K562 (cell line): ENCODE data around the gene SLC11A1. TPM values are rescaled to one million over a fixed set of nuclear protein-coding genes. Genes with fewer than 3 reads are reported as not detected.

Experiments used
- ATF1 ChIP-seq, 2 experiments: fragments of 450-650 bp in 1 of 2; IDR thresholded peaks; 2 replicates each; pipeline ENCODE4 v1.6.1; 2016; ENCODE audit warnings: missing compliant biosample characterization in 1 of 2, missing genetic modification characterization in 1 of 2
- BRF1 ChIP-seq: IDR thresholded peaks from 3 replicates; pipeline ENCODE4 v1.6.1; 2011; ENCODE audit warnings: borderline replicate concordance, mild to moderate bottlenecking; ENCODE audit not compliant: insufficient read length; ENCODE audit errors: extremely low read depth
- ID3 ChIP-seq, 2 experiments: fragments of 250-450 bp in 1 of 2; fragments of 450-650 bp in 1 of 2; sonication (Bioruptor Pico) in 1 of 2; IDR thresholded peaks; 2 replicates each; pipeline versions ENCODE4 v1.6.1 to v1.8.0; 2016 to 2021; ENCODE audit warnings: mild to moderate bottlenecking in 2 of 2, moderate library complexity in 2 of 2, missing compliant biosample characterization in 1 of 2, missing genetic modification characterization in 1 of 2
- LCOR ChIP-seq: sonication (generic); formaldehyde crosslinking; IDR thresholded peaks from 2 replicates; pipeline ENCODE4 v1.8.0; 2022; ENCODE audit warnings: mild to moderate bottlenecking, missing genetic modification reagents
- MEF2D ChIP-seq: conservative IDR thresholded peaks from 2 replicates; pipeline ENCODE4 v1.6.1; 2016; ENCODE audit warnings: low read depth, missing genetic modification characterization, missing compliant biosample characterization
- NR1H2 ChIP-seq: sonication (generic); formaldehyde crosslinking; IDR thresholded peaks from 2 replicates; pipeline ENCODE4 v1.4.0; 2020; ENCODE audit warnings: mild to moderate bottlenecking, missing genetic modification reagents
- PCBP1 ChIP-seq: fragments of 200-400 bp; formaldehyde crosslinking; IDR thresholded peaks from 2 replicates; pipeline ENCODE4 v1.6.1; 2018; ENCODE audit warnings: mild to moderate bottlenecking, low read depth, low read length; ENCODE audit not compliant: poor library complexity, severe bottlenecking
- PML ChIP-seq: IDR thresholded peaks from 2 replicates; pipeline ENCODE4 v1.6.1; 2012; ENCODE audit warnings: low read length, inconsistent platforms
- POU5F1 ChIP-seq: fragments of 150-350 bp; IDR thresholded peaks from 2 replicates; pipeline ENCODE4 v1.6.1; 2014; ENCODE audit warnings: borderline replicate concordance, low read length, low read depth, mild to moderate bottlenecking; ENCODE audit not compliant: partially characterized antibody
- RBM15 ChIP-seq: fragments of 200-400 bp; formaldehyde crosslinking; IDR thresholded peaks from 2 replicates; pipeline ENCODE4 v1.6.1; 2018; ENCODE audit warnings: mild to moderate bottlenecking, low read length, moderate library complexity; ENCODE audit not compliant: insufficient read depth
- RBM22 ChIP-seq: fragments of 200-400 bp; formaldehyde crosslinking; IDR thresholded peaks from 2 replicates; pipeline ENCODE4 v1.6.1; 2018; ENCODE audit warnings: low read length, low read depth; ENCODE audit not compliant: poor library complexity, severe bottlenecking
- SAP30 ChIP-seq: fragments of 200-600 bp; sonication (generic); IDR thresholded peaks from 2 replicates; pipeline ENCODE4 v1.6.1; 2012; ENCODE audit warnings: borderline replicate concordance, low read depth, mild to moderate bottlenecking, moderate library complexity, low read length, control low read depth, inconsistent platforms; ENCODE audit not compliant: insufficient read depth, poor library complexity, severe bottlenecking
- SREBF1 ChIP-seq: fragments of 150-350 bp; IDR thresholded peaks from 2 replicates; pipeline ENCODE4 v1.6.1; 2014; ENCODE audit warnings: antibody characterized with exemption, low read depth, low read length, borderline replicate concordance
- TEAD4 ChIP-seq, 2 experiments: sonication (generic) in 1 of 2; formaldehyde crosslinking in 1 of 2; IDR thresholded peaks; 2 replicates each; pipeline versions ENCODE4 v1.6.1 to v1.8.0; 2012 to 2022; ENCODE audit warnings: borderline replicate concordance in 1 of 2, inconsistent platforms in 1 of 2, low read length in 1 of 2, mild to moderate bottlenecking in 1 of 2, missing genetic modification reagents in 1 of 2
- TFE3 ChIP-seq: fragments of 450-650 bp; formaldehyde crosslinking; IDR thresholded peaks from 2 replicates; pipeline ENCODE4 v1.4.0; 2020; ENCODE audit warnings: mild to moderate bottlenecking, mixed read lengths
- TRIM25 ChIP-seq: fragments of 450-650 bp; IDR thresholded peaks from 2 replicates; pipeline ENCODE4 v1.7.0; 2016; ENCODE audit warnings: borderline replicate concordance
- YBX1 ChIP-seq: fragments of 450-650 bp; IDR thresholded peaks from 2 replicates; pipeline ENCODE4 v1.7.1; 2016; ENCODE audit warnings: mild to moderate bottlenecking
- ZNF23 ChIP-seq: fragments of 250-450 bp; sonication (Bioruptor Pico); IDR thresholded peaks from 2 replicates; pipeline ENCODE4 v1.4.0; 2020; ENCODE audit warnings: mild to moderate bottlenecking
- ZNF253 ChIP-seq: fragments of 250-450 bp; sonication (Bioruptor Pico); conservative IDR thresholded peaks from 2 replicates; pipeline ENCODE4 v1.6.1; 2021; ENCODE audit warnings: mild to moderate bottlenecking
- ZNF395 ChIP-seq: fragments of 200-800 bp; sonication (Bioruptor generic); IDR thresholded peaks from 2 replicates; pipeline ENCODE4 v1.6.1; 2017; ENCODE audit warnings: missing genetic modification characterization, missing compliant biosample characterization
- polyA plus RNA-seq, 8 experiments: library from polyadenylated mRNA; depleted of rRNA in 4 of 8; stranded (reverse) in 5 of 8; unstranded in 3 of 8; fragments of >200 nt; fragmentation: Nextera tagmentation in 2 of 8; fragmentation: Illumina TruSeq in 1 of 8; extraction: Ambion mirVana in 2 of 8; extraction: Trizol in 1 of 8; gene quantifications; 2 replicates each; pipeline versions ENCODE4 v1.2.1 to v1.2.3, GENCODE V29; 2011 to 2014; ENCODE audit warnings: inconsistent platforms in 1 of 8, missing spikeins in 1 of 8
- total RNA-seq, 7 experiments: library from RNA; depleted of rRNA in 6 of 7; stranded (reverse); fragments of >200 nt in 6 of 7; fragmentation: Illumina TruSeq in 2 of 7; extraction: Trizol in 2 of 7; gene quantifications; 2 replicates each; pipeline versions ENCODE4 v1.2.1 to v1.2.3, GENCODE V29; 2011 to 2021; ENCODE audit warnings: low replicate concordance in 1 of 7

SLC11A1 gene
- total and polyA plus RNA-seq, 9 of the 15 experiments (the other 6 are each of a cell fraction or from before 2014, with no cell fraction given), result 0.35 to 1.6 (median 0.65) TPM

- TF ChIP-seq TEAD4 (IDR thresholded peaks at IDR 0.05; ENCODE audit: low read length), result peak; percentile 68
- TF ChIP-seq TEAD4 (CRISPR knock-in tag; IDR thresholded peaks at IDR 0.05; ENCODE audit: borderline replicate concordance), result no peak
- no peak for TF ChIP-seq PCBP1
- no peak for TF ChIP-seq RBM22
- TF ChIP-seq POU5F1, result no peak
- TF ChIP-seq YBX1, result no peak
- TF ChIP-seq ZNF253, result no peak
- TF ChIP-seq ID3 (CRISPR knock-in tag; IDR thresholded peaks at IDR 0.05), result no peak
- TF ChIP-seq ID3 (tag; IDR thresholded peaks at IDR 0.05), result no peak
- no peak for TF ChIP-seq NR1H2 (CRISPR knock-in tag)
- no peak for TF ChIP-seq RBM15
- TF ChIP-seq TRIM25, result no peak
- no peak for TF ChIP-seq SAP30
- peak; percentile 85 for TF ChIP-seq LCOR
- TF ChIP-seq ZNF395 (CRISPR knock-in tag), result no peak
- TF ChIP-seq TFE3 (CRISPR knock-in tag), result no peak; the same call in 1 of the 2 replicates
- TF ChIP-seq BRF1, result no peak
- TF ChIP-seq PML, result 0 out of 2 replicates have a peak, but pooled peaks have one; percentile 17
- TF ChIP-seq MEF2D, result no peak
- TF ChIP-seq SREBF1, result no peak
- TF ChIP-seq ZNF23, result no peak
- no peak for TF ChIP-seq ATF1 (CRISPR knock-in tag; IDR thresholded peaks at IDR 0.05)
- peak; percentile 81 for TF ChIP-seq ATF1 (tag; IDR thresholded peaks at IDR 0.05)
These were observed 14.0 kb downstream of the SLC11A1 start (continued) for GRCh38 chr2:218395826-218396687.
